ENCODE measurements around the gene CSNK2A1.
"Not testable (repeated sequence)": the region's sequence is repeated elsewhere in the genome, so short reads cannot be mapped to it uniquely, and the experiment has no call there.

Gene CSNK2A1

DNA sequence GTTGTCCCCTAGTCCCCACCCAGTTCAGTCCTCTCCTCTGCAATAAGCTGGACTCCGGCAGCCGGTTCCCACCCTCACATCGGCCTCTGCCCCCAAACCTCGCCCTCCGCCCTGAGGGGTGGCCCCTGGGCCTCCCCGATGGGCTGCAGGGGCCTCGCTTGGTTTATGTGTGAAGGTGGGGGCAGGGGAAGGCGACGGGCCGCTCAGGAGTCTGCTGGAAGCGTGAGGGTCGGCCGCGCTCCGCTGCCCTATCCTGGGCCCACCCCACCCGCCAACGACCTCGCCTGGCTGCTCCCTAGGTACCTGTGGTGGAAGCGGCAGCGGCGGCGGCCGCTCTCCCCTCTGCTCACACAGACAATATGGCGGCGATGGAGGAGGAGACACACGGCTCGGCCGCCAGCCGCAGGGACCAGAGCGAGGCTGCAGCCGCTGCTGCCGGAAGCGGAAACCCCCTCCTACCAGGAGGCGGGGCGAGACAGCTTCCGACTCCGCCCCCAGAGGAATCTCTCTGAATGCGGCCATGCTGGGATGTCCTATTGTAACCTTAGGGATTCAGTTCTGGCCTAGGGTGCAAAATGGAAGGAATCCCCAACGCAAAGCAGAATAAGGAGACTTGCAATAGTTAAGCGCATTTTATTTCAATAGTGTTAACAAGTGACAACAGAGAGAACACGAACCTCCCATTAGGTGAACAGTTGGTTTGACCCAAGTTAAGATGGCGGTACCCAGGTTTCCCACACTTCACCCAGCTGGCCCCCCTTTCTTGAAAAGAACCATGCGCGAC, at the start of gene CSNK2A1:
Gene CSNK2A1, minus strand, starts transcription at position 422 of the 784 bp plus-strand sequence. CDS start 35,239 bp downstream, outside the sequence.
- H3K9ac ChIP-seq (ENCODE audit: low read length): peak within 1 kb of the TSS; percentile 75
- H3K4me3 ChIP-seq (ENCODE audit: low read length): peak within 1 kb of the TSS; percentile 87
- peaks cover 3% of the 10 kb centered on the region for H3K27me3 ChIP-seq (ENCODE audit: control insufficient read depth, insufficient read depth, low read length)
- H3K36me3 ChIP-seq (ENCODE audit: control insufficient read depth, insufficient read depth, low read length): no peaks in the 10 kb centered on the region
- H3K4me1 ChIP-seq (ENCODE audit: control insufficient read depth, insufficient read depth, low read length): peaks cover 2% of the 10 kb centered on the region
- H3K27ac ChIP-seq (ENCODE audit: low read depth, low read length): peak within 1 kb of the TSS; percentile 97

DNA sequence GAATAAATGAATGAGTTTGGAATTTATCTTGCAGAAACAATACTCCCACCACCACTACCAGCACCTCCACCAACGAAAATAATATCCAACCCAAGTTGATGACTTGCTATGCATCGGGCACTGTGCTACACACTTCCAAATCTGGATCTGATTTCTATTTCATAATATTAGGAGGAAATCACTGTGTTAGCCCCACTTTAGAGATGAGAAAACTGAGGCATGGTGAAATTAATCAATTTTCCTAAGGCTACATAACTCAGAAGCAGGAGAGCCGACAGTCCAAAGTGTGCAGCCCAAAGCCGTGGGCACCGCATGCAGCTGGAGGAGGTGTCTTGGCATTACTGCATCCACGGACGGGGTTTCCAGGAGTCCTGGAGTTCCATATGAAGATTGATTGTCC, 48.9 kb upstream of the CSNK2A1 start:
- H3K27ac ChIP-seq (ENCODE audit: low read depth, low read length): no peak overlapping the region
- H3K4me1 ChIP-seq (ENCODE audit: control insufficient read depth, insufficient read depth, low read length): no peaks in the 10 kb centered on the region
- H3K27me3 ChIP-seq (ENCODE audit: control insufficient read depth, insufficient read depth, low read length): no peaks in the 10 kb centered on the region
- H3K36me3 ChIP-seq (ENCODE audit: control insufficient read depth, insufficient read depth, low read length): no peaks in the 10 kb centered on the region
- no peak overlapping the region for H3K4me3 ChIP-seq (ENCODE audit: low read length)
- no peak overlapping the region for H3K9ac ChIP-seq (ENCODE audit: low read length)

DNA sequence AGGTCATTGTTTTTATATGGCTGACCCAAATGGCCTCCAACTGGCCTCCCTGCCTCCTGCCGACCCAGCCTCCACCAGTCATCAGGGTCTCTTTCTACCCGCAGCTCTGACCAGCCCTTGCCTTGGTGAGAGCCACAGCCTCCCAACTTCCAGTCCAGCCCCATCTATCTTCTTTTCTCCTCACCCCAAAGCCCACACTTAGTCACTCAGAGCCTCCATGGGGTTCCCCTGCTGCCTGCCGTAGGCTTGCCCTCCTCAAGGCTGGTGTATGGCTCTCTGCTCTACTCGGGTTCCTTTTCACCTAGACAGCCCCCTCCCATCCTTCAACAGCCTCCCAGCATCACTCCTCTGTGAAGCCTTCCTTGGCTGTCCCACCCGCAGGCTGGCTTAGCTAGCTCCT, 48.4 kb upstream of the CSNK2A1 start:
- no peaks in the 10 kb centered on the region for H3K4me1 ChIP-seq (ENCODE audit: control insufficient read depth, insufficient read depth, low read length)
- no peak overlapping the region for H3K27ac ChIP-seq (ENCODE audit: low read depth, low read length)
- no peaks in the 10 kb centered on the region for H3K27me3 ChIP-seq (ENCODE audit: control insufficient read depth, insufficient read depth, low read length)
- no peaks in the 10 kb centered on the region for H3K36me3 ChIP-seq (ENCODE audit: control insufficient read depth, insufficient read depth, low read length)
- no peak overlapping the region for H3K9ac ChIP-seq (ENCODE audit: low read length)
- no peak overlapping the region for H3K4me3 ChIP-seq (ENCODE audit: low read length)

DNA sequence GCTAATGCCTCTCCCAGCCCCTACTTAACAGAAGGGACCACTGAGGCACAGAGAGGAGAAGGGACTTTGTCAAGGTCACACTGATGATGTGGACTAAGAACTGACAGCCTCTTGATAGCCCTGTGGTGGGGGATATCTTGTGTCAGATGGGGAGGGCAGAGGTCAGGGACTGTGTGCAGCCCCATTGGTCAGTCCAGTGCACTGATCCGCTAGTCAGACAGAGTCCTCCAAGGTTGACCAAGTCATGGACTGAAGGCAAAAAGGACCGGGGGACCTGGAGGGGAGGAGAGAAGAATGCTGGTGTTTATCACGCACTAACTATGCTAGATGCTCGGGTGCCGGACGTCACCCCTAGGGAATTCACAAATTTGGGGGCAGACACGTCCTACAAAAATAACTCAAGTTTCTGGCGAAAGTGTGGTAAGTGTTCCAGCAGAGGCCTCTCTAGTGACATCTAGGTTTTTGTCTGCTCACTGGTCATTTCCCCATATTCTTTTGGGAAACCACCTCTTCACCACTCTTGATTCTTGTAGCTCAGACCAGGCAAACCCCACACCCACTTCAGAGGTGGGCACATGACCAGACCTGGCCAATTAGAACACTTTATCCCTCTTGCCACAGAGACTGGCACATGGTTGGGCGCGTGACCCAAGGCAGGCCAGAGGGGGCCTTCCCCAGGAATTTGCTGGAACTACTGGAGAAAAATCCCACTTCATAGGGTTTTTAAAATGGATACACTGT, 45.5 kb upstream of the CSNK2A1 start:
- Histone ChIP-seq H3K27ac (ENCODE audit: low read depth, low read length) (no peak overlapping the region), H3K9ac (ENCODE audit: low read length) (no peak overlapping the region), H3K27me3 (ENCODE audit: control insufficient read depth, insufficient read depth, low read length) (no peaks in the 10 kb centered on the region), H3K4me1 (ENCODE audit: control insufficient read depth, insufficient read depth, low read length) (no peaks in the 10 kb centered on the region), H3K4me3 (ENCODE audit: low read length) (no peak overlapping the region), H3K36me3 (ENCODE audit: control insufficient read depth, insufficient read depth, low read length) (no peaks in the 10 kb centered on the region)

DNA sequence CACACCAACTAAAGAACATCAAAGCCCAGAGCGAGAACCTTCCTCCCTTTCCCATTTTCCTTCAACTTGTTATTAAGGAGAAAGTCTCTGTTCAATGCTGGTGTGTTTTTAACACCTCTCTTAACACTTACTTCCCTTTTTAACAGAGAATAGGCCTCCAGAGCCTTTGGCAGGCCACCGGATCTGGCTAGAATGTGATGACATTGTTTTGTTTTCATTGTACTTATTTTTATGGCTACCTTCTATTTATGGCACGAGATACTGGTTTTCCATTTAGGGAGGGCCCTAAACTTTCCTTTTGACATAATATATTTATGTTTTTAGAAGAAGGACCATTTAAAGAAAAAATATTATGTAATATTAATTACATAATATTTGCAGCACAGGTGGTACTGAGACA, 44.9 kb upstream of the CSNK2A1 start:
- Histone ChIP-seq H3K27ac (ENCODE audit: low read depth, low read length) (no peak overlapping the region), H3K4me1 (ENCODE audit: control insufficient read depth, insufficient read depth, low read length) (no peaks in the 10 kb centered on the region), H3K36me3 (ENCODE audit: control insufficient read depth, insufficient read depth, low read length) (no peaks in the 10 kb centered on the region), H3K9ac (ENCODE audit: low read length) (no peak overlapping the region), H3K27me3 (ENCODE audit: control insufficient read depth, insufficient read depth, low read length) (no peaks in the 10 kb centered on the region), H3K4me3 (ENCODE audit: low read length) (no peak overlapping the region)

DNA sequence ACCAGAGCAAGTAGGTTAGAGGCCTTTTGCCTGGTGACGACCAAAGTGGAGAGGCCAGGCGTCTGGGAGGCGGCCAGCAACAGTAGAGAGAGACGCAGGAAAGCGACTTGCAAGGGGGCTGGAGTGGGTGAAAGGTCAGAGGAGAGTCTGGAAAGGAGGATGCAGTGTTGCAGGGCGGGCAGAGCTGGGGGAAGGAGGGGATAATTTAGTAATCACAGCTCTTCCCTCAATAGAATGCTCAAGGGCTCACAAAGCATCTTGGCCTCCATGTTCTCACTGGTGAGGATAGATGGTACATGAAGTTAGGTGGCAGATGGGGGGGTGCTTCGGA, 41.3 kb upstream of the CSNK2A1 start:
- Histone ChIP-seq H3K9ac (ENCODE audit: low read length) (no peak overlapping the region), H3K27me3 (ENCODE audit: control insufficient read depth, insufficient read depth, low read length) (no peaks in the 10 kb centered on the region), H3K4me1 (ENCODE audit: control insufficient read depth, insufficient read depth, low read length) (no peaks in the 10 kb centered on the region), H3K36me3 (ENCODE audit: control insufficient read depth, insufficient read depth, low read length) (no peaks in the 10 kb centered on the region), H3K27ac (ENCODE audit: low read depth, low read length) (no peak overlapping the region), H3K4me3 (ENCODE audit: low read length) (no peak overlapping the region)

DNA sequence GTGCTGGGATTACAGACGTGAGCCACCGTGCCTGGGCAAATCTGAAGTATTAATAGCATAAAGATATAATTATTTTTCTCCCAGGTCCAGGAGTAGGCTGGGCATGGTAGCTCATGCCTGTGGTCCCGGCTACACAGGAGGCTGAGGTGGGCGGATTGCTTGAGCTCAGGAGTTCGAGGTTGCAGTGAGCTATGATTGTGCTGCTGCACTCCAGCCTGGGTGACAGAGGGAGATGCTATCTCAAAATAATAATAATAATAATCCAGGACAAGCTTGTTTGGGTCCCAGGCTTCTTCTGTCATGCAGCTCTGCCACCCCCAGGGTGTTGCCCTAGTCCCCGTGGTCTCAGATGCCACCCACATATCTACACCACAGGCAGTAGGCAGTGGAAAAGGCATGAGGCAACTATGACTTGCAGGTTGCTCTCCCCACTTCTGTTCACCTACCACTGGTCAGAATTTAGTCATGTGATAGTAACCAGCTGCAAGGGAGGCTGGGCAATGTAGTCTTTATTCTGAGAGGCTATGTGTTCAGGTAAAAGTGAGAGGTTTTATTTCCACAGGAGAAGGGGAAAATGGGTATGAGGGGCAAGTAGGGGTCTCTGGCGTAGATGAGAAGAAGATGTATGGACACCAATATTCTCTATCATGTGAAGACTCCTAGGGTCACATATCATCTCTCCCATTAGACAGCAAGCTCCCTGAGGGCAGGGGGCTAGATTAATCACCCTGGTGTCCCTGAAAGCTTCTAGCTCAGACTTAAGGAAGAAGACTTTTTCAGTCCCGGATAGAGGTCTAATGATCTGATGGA, 40.8 kb upstream of the CSNK2A1 start:
- Histone ChIP-seq H3K27ac (ENCODE audit: low read depth, low read length) (no peak overlapping the region), H3K4me3 (ENCODE audit: low read length) (no peak overlapping the region), H3K27me3 (ENCODE audit: control insufficient read depth, insufficient read depth, low read length) (no peaks in the 10 kb centered on the region), H3K9ac (ENCODE audit: low read length) (no peak overlapping the region), H3K36me3 (ENCODE audit: control insufficient read depth, insufficient read depth, low read length) (no peaks in the 10 kb centered on the region), H3K4me1 (ENCODE audit: control insufficient read depth, insufficient read depth, low read length) (no peaks in the 10 kb centered on the region)

DNA sequence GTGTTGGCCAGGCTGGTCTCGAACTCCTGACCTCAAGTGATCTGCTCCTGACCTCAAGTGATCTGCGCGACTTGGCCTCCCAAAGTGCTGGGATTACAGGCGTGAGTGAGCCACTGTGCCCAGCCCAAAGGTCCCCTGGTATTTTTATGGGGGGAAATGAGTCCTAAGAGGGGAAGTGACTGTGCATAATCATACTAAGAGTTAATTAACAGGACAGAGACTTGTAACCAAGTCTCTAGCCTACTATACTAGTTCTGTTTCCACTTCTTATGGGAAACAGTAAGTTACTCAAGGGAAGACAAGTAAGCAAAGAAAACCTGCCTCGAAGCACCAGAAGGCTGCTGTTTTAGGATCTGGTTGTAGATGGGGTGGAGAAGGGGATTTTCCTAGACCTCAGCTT, 38.6 kb upstream of the CSNK2A1 start:
- H3K27me3 ChIP-seq (ENCODE audit: control insufficient read depth, insufficient read depth, low read length): no peaks in the 10 kb centered on the region
- H3K36me3 ChIP-seq (ENCODE audit: control insufficient read depth, insufficient read depth, low read length): no peaks in the 10 kb centered on the region
- H3K4me3 ChIP-seq (ENCODE audit: low read length): no peak overlapping the region
- no peak overlapping the region for H3K9ac ChIP-seq (ENCODE audit: low read length)
- no peaks in the 10 kb centered on the region for H3K4me1 ChIP-seq (ENCODE audit: control insufficient read depth, insufficient read depth, low read length)
- no peak overlapping the region for H3K27ac ChIP-seq (ENCODE audit: low read depth, low read length)

DNA sequence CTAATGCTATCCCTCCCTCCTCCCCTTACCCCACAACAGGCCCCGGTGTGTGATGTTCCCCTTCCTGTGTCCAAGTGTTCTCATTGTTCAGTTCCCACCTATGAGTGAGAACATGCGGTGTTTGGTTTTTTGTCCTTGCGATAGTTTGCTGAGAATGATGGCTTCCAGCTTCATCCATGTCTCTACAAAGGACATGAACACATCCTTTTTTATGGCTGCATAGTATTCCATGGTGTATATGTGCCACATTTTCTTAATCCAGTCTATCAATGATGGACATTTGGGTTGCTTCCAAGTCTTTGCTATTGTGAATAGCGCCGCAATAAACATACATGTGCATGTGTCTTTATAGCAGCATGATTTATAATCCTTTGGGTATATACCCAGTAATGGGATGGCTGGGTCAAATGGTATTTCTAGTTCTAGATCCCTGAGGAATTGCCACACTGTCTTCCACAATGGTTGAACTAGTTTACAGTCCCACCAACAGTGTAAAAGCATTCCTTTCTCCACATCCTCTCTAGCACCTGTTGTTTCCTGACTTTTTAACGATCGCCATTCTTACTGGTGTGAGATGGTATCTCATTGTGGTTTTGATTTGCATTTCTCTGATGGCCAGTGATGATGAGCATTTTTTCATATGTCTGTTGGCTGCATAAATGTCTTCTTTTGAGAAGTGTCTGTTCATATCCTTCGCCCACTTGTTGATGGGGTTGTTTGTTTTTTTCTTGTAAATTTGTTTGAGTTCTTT, 35.5 kb upstream of the CSNK2A1 start:
- H3K27me3 ChIP-seq (ENCODE audit: control insufficient read depth, insufficient read depth, low read length); H3K4me1 ChIP-seq (ENCODE audit: control insufficient read depth, insufficient read depth, low read length); H3K27ac ChIP-seq (ENCODE audit: low read depth, low read length); H3K4me3 ChIP-seq (ENCODE audit: low read length); H3K36me3 ChIP-seq (ENCODE audit: control insufficient read depth, insufficient read depth, low read length); H3K9ac ChIP-seq (ENCODE audit: low read length): not testable (repeated sequence)

DNA sequence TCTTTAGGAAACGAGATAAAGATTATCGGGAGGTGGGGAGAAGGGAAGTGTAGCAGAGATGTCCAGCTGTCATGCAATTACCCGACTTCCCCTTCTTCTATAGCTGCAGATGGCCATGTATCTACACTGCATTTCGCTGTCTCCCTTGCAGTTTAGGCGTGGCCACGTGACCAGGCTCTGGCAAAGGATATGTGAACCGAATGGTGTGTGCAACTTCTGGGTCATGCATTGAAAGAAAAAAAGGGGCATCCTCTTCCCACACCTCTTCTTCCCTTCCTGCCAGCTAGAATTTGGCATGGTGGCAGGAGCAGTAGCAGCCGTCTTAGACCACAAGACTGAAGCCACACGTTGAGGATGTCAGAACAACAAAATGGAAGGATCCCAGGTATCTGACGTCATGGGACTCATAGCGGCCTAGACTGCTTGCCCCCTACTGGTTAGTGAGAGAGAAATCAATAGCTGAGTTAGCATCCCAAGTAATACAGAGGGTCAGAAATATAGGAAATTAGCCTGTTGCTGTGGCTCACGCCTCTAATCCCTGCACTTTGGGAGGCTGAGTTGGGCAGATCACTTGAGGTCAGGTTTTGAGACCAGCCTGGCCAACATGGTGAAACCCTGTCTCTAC, 33.7 kb upstream of the CSNK2A1 start:
- Histone ChIP-seq H3K4me3 (ENCODE audit: low read length) (no peak overlapping the region), H3K27me3 (ENCODE audit: control insufficient read depth, insufficient read depth, low read length) (no peaks in the 10 kb centered on the region), H3K36me3 (ENCODE audit: control insufficient read depth, insufficient read depth, low read length) (no peaks in the 10 kb centered on the region), H3K9ac (ENCODE audit: low read length) (no peak overlapping the region), H3K27ac (ENCODE audit: low read depth, low read length) (no peak overlapping the region), H3K4me1 (ENCODE audit: control insufficient read depth, insufficient read depth, low read length) (no peaks in the 10 kb centered on the region)

DNA sequence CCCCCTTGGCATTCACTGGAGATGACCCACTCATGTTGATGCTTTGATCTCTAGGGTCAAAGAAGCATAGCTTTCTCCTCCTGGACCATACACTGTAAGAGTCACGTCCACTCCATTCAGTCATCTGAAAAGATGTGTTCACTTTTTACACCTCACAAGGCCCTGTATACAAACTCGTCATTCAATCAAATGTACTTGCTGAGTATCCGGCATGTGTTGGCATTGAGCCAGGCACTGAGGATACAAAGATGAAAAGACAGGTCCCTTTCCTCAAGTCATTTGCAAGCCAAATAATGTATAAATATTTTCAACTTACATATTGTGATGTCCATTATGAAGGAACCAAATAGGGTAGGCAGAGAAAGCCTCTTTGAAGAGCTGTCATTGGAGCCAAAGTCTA, 32.6 kb upstream of the CSNK2A1 start:
- H3K36me3 ChIP-seq (ENCODE audit: control insufficient read depth, insufficient read depth, low read length): no peaks in the 10 kb centered on the region
- no peak overlapping the region for H3K27ac ChIP-seq (ENCODE audit: low read depth, low read length)
- H3K4me3 ChIP-seq (ENCODE audit: low read length): no peak overlapping the region
- H3K9ac ChIP-seq (ENCODE audit: low read length): no peak overlapping the region
- H3K27me3 ChIP-seq (ENCODE audit: control insufficient read depth, insufficient read depth, low read length): no peaks in the 10 kb centered on the region
- no peaks in the 10 kb centered on the region for H3K4me1 ChIP-seq (ENCODE audit: control insufficient read depth, insufficient read depth, low read length)

DNA sequence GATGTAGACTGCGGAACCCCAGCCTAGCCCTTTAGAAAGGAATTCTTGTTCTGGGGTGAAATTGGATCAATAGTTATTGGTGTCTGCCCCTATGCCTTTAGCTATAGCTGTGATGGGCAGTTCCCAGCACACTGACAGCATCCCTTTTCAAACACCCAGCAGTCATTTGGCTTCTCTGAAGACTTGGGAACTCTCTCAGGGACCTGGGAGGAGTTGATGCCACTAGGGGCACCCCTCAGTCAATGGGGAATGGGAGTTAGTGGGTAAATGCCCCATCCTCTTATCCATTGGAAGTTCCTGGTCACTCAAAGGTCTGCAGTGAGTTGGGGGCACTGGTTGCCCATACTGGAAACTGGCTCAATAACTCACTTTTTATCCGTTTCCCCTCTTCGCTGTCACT, 31.6 kb upstream of the CSNK2A1 start:
- Histone ChIP-seq H3K36me3 (ENCODE audit: control insufficient read depth, insufficient read depth, low read length) (no peaks in the 10 kb centered on the region), H3K27ac (ENCODE audit: low read depth, low read length) (no peak overlapping the region), H3K27me3 (ENCODE audit: control insufficient read depth, insufficient read depth, low read length) (no peaks in the 10 kb centered on the region), H3K4me1 (ENCODE audit: control insufficient read depth, insufficient read depth, low read length) (no peaks in the 10 kb centered on the region), H3K9ac (ENCODE audit: low read length) (no peak overlapping the region), H3K4me3 (ENCODE audit: low read length) (no peak overlapping the region)
